HG03457 (cell line): Measurements from ENCODE around the gene TIGD1.
"Not testable (repeated sequence)": the region's sequence is repeated elsewhere in the genome, so short reads cannot be mapped to it uniquely, and the experiment has no call there.

Experiments used
- ATAC-seq: cut with Tn5 transposase; IDR thresholded peaks from one replicate; pipeline ENCODE4 v1.9.1; 2021; ENCODE audit warnings: moderate number of reproducible peaks; ENCODE audit not compliant: unreplicated experiment

Gene TIGD1

DNA sequence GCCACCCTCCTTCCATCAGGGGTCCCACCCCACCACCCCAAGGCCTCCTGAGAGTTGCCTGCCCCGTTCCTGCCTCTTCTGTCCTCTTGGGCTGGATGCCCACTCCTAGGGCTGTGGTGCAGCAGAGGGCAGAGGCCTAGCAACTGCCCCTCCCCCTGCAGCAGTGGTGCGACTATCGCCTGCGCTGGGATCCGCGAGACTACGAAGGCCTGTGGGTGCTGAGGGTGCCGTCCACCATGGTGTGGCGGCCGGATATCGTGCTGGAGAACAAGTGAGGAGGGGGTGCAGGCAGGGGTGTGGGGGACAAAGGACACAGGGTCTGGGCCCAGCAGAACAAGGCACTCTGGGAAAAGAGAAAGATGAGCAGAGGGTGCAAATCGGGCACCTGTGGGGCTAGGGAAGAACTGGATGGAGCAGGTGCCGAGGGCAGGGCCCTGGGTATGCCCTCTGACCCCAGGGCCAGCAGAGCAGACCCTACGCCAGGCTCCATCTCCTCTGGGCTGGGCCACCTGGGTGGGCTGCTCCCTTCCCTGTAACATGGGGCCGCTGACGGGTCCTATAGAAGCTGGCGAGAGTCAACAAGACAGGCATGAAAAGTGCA, 9.8 kb downstream of the TIGD1 start:
- no peak for ATAC-seq

DNA sequence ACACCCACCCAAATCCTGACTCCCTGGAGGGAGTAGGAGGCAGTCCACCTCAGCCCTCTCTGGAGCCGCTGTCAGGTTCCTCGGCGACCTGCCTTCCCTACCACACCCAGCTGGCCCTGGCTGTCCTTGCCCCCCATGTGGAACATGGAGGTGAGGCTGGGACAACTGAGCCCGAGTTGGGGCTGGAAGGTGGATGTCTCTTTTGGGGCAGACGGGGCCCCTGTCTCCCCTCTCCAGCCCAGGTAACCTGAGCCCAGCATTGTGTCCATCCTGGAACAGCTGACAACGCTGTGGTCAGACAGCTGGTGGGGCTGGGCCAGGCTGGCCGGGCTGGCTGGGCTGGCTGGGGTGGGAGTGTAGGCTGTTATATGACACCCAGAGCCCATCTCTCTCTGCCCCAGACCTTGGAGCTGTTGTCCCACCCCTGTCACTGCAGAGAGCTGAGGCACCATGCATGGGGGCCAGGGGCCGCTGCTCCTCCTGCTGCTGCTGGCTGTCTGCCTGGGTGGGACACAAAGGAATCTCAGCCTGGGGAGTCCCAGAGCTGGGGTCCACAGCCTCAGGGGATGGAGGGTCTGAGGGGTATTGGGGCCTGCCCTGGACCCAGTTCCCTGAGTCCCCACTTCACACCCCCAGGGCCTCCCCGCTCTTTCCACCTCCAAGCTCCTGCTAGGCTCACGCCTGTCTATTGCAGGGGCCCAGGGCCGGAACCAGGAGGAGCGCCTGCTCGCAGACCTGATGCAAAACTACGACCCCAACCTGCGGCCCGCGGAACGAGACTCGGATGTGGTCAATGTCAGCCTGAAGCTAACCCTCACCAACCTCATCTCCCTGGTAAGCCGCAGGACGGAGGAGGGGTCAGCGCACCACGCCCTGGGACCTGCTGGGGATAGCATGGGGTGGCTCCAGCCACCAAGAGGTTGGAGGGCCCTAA, 10.8 kb downstream of the TIGD1 start, which contains the start of gene CHRNG:
TSS of gene CHRNG (plus strand) at position 395 of the 934 bp plus-strand sequence. CDS start at position 451, 56 bp downstream.
- no peak for ATAC-seq

DNA sequence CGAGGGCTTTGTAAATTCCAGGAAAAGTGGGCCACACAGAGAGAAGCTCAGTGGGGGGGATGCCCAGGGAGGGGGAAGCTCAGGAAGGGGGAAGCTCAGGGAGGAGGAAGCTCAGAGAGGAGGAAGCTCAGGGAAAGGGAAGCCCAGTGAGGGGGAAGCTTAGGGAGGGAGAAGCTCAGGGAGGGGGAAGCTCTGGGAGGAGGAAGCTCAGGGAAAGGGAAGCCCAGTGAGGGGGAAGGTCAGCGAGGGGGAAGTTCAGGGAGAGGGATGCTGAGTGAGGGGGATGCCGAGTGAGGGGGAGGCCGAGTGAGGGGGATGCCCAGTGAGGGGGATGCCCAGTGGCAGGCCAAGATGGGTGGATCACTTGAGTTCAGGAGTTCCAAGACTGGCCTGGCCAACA, 11.7 kb downstream of the TIGD1 start:
- no peak for ATAC-seq

DNA sequence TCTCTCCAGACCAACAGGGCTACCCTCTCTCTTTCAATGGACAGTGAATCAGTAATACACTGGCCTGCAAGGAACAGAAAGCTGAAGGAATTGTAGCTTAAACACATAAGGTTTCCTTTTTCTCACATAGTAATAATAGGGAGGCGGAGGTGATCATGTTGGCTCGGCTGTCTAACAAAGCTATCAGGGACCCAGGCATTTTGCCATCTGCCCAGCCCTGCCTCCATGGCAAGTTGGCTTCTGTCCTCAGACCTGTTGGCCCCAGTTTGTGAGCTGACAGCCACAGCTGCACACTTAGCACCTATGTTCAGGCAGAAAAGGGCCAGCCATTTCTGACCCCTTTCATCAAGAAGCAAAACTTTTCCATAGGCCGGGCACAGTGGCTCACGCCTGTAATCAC, 12.9 kb downstream of the TIGD1 start:
- no peak for ATAC-seq

DNA sequence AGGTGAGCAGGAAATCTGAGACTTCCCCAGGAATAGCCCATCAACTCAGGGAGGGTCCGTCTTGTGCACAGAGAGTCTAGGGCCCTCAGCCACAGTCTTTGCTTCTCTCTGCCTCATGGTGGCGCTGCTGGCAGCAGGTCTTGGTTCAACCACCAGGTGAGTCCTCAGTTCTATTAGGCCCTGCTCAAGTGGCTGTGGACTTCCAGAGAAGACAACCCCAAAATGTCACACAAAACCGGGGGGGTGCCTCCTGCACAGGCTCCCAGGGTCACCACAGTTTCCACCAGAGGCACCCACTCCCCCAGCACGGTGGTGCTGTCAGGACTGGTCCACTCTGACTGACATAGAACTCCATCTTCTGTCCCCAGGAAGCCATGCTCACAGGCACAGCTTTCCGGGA, 13.3 kb downstream of the TIGD1 start:
- ATAC-seq = no peak

DNA sequence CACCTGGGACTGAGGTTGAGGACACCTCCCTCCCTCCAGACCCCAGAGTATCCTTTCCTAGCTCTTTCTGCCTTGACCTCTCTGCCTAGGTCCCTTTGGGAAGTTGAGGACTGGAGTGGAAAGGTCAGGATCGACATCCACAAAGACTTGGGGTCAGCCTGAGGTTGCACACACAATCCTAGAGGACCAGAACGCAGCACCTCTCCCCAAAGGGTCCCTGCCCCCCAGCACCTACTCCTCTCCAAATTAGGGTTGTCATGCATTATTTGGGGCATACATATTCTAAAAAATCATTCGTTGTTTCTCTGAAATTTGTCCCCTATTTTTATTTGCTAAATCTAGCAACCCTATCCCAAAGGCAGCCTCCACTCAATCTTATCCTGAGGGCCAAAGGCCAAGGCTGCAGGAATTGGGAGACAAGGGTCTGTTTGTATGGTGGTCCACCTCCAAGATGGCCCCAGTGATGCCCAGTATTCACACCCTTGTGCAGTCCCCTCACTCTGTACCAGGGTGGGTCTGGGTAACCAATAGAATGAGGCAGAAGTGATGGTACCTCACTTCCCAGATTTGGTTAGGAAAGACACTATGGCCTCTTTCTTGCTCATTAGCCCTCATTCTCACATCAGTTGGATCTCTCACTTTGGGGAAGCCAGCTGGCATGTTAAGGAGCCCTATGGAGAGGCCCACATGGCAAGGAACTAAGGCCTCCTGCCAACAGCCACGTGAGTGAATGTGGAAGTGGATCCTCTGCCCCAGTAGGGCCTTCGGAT, 14.4 kb downstream of the TIGD1 start:
- no peak for ATAC-seq

DNA sequence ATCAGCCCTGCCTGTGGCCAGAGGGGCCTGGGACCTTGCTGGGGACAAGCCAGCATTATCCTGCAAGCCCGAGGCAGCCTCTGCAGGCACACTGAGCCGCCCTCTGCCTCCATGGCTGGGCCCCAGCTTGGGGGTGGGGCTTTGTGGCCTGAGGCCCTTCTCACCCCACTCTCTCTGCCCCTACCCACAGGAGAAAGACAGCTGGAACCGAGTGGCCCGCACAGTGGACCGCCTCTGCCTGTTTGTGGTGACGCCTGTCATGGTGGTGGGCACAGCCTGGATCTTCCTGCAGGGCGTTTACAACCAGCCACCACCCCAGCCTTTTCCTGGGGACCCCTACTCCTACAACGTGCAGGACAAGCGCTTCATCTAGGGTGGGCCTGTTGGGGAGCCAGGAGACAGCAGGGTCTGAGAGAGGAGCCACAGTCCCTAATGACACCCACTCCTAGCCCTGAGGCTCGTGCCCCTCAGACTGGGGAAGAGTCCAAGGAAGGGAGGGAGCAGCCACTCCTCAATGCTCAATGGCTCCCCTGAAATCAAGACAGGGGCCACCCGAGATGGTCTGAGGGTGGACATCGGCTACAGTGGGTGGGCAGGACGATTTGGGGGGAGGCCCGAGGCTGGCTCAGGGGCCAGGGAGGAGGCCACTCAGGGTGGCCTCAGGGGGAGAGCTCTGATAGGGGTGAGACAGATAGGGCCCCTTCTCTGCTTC, 15.3 kb downstream of the TIGD1 start:
- ATAC-seq = no peak

DNA sequence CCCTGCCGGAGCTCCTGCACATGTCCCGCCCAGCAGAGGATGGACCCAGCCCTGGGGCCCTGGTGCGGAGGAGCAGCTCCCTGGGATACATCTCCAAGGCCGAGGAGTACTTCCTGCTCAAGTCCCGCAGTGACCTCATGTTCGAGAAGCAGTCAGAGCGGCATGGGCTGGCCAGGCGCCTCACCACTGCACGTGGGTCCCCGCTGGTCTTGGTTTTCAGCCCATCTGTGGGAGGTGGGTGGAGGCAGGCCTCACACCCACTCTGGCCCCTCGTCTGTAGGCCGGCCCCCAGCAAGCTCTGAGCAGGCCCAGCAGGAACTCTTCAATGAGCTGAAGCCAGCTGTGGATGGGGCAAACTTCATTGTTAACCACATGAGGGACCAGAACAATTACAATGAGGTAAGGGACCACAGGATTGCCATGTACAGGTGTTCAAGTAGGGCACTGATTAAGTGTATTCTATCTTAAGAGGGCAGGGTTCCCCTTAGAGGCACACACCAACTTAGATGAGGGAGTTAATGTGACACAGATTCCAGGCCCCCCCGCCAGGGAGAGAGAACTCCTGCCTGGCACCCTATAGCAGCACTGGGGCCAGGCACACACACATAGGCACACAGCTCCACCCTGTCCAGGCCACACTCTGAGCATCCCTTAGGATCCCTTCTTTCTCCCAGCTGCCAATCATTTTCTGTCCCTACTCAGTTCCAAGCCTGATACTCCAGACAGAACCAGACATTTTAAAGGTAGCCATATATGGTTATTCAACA, 16.2 kb downstream of the TIGD1 start:
- ATAC-seq = no peak

DNA sequence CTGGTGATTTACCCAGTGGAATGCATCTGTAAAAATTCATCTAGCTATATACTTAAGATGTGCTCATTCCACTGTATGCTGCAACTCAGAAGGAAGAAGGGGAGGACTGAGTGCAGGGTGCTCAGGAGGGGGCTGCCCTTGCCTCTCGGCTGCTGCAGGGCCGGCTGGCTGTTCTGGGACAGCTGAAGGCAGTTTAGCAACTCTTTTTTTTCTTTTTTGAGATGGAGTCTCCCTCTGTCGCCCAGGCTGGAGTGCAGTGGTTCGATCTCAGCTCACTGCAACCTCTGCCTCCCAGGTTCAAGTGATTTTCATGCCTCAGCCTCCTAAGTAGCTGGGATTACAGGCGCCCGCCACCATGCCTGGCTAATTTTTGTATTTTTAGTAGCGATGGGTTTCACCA, 17.5 kb downstream of the TIGD1 start:
- not testable (repeated sequence) for ATAC-seq

DNA sequence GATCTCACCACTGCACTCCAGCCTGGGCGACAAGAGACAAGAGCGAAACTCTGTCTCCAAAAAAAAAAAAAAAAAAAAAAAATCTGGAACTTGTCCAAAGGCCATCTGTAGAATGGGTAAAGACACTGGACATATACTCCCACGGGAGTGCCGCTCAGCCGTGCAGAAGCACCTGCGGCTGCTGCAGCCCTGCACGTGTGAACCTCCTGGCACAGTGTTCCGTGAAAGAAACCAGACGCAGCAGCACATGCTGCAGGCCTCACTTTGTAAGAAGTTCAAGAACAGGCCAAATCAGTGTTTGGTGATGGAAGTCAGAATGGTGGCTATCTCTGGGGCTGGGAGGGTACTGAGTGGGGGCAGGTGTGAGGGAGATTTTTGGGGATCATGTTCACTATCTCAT, 17.9 kb downstream of the TIGD1 start:
- ATAC-seq = no peak

DNA sequence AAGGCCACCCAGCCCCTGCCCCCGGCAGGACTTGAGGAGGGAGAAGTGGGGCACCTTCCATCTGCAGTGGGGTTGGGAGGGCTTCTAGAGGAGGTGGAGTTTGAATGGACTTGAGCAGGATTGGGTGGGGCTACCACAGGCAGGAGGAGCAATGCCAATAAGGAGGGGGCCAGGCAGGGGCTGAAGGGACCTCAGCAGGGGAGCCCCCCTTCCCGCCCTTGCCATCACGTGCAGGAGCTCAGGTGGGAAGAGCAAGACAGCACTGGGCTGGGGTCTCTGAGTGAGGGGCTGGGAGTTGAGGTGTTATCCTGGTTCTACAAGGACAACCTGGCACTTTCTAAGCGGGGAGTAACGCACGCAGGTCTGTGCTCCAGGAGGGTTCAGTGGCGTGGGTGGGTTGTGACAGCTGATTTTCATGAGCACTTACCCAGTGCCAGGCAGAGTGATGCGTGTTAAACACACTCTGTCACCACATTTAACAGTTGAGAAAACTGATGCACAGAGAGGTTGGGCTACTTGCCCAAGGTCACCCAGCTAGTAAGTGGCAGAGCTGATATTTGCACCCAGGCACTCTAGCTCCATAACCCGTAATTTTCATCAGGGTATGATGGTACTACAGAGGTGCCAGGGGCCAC, 19.6 kb downstream of the TIGD1 start:
- ATAC-seq = no peak

DNA sequence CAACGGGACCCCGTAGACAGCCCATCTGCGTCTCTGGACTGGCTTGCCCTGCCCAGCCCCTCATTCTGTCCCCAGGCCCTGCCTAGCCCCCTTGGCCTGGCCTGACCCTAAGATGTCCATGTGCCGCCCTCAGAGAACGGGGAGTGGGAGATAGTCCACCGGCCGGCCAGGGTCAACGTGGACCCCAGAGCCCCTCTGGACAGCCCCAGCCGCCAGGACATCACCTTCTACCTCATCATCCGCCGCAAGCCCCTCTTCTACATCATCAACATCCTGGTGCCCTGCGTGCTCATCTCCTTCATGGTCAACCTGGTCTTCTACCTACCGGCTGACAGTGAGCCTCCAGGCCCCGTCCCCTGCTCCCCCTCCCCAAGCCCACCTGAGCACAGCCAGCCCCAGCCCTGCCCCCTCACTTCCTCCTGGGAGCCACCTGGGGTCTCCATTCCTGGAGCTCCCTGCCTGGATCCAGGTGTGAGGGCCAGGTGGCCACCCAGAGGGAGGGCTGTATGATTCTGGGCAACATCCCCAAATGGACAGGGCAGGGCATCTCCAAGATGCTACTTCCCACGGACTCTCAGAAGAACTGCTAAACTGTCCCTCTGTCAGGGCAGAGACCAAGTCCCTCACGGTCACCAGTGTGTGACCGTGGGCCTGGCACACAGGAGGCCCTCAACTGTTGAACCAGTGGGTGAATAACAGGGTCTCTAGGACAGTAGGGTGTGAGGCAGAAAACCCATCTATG, 20.4 kb downstream of the TIGD1 start:
- no peak for ATAC-seq

DNA sequence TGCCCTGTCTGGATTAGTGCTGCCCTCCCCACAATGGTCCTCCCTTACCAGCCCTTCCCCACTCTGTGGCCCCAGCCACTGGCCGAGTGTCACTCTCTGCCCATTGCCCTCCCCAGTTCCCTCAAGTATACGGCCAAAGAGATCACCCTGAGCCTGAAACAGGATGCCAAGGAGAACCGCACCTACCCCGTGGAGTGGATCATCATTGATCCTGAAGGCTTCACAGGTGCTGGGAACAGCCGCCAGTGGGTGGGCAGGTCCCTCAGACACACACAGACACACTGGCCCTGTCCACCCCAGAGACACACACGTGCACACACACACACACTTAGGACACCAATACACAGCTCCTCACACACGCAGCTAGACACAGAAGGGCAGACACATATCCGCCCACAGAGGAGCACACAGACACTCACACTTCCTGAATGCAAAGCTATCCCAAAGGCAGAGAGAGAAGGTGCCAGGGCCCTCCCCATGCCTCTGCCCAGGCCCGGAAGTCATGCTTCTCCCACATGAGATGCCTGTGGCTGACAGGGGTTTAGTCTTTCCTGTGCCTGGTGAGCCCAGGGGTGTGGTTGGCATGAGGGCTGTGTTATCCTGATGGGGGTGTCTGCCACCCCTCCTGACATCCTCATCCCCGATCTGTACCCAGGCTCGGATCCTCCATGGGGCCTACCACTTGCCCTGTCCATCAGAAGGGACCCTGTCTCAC, 21.5 kb downstream of the TIGD1 start:
- no peak for ATAC-seq

DNA sequence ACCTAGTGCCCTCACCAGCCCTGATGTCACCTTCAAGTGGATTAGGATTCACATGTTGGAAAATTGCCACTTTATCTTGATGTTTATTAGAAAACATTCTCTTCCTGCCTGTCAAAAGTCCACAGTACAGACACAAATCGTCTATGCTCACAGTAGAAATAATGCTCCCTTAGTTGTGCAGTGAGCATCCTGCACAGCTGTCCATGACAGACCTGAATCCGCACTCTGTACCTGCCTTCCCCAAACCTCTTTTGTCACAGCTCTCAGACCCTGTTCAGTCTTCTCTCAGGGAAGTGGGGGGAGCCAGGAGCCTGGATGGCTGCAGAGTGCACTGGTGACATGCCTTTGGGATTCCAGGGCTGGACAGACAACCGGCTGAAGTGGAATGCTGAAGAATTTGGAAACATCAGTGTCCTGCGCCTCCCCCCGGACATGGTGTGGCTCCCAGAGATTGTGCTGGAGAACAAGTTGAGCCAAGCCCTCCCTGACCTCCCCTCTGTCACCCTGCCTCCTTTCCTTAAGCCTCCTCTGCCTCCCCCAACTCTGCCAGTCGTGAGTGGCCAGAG, 22.4 kb downstream of the TIGD1 start:
- ATAC-seq = no peak

DNA sequence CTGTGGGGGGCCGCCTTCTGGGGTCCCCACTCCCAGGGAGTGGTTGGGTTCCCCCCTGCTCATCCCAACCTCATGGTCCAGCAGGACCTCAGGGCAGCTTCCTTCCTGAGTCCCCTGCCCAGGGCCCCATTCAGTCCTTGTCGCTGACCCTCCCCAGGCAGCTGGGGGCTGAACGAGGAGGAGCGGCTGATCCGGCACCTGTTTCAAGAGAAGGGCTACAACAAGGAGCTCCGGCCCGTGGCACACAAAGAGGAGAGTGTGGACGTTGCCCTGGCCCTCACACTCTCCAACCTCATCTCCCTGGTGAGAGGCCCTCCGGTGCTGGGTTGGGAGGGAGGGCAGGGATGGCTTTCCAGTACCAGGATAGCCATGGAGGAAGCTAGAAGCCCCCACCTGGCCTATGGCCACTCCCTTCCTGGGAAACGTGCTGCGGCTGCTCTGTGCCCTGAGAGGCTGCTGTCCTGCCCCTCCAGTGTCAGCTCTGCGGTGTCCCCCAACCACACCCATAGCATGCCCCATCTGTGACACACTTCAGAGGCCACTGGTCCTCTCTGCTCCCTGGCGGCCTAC, 23.9 kb downstream of the TIGD1 start:
- ATAC-seq = no peak

DNA sequence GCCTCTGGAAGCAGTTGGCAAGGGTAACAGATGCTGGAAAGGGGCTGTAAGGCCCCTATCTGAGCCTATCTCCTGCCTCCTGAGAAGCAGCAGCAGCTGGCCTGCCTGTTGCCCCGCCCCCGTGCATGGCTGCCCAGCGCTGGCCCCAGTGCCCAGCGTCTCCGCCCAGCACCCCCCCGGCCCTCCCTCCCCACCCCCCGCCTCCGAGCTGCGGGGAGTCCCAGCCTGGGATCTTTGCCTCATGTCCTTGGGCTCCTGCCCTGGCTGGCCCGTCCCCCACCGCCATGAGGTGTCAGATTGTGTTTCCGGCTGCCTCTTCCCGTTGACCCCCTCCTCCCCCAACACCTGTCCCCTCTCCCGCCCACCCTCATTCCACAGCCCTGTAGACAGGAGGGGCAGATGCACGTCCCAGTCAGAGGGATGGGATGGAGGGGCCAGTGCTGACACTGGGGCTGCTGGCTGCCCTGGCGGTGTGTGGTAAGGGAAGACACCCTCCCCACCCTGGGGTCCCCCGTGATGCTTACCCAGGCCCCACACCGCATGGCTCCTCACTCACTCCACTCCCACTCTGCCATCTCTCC, 24.5 kb downstream of the TIGD1 start, which contains the start of gene CHRND:
TSS of gene CHRND (plus strand) at position 370 of the 581 bp plus-strand sequence. CDS start at position 426, 56 bp downstream.
- no peak for ATAC-seq

DNA sequence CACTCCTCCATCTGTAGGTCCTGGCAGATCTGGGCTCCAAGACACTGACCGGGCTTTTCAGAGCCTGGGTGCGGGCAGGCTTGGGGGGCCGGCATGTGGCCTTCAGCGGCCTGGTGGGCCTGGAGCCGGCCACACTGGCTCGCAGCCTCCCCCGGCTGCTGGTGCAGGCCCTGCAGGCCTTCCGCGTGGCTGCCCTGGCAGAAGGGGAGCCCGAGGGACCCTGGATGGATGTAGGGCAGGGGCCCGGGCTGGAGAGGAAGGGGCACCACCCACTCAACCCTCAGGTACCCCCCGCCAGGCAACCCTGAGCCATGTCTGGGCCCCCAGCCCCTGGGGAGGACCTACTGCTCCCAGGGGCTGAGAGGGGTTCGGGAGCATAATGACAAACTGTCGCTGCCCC, 25.2 kb downstream of the TIGD1 start:
- ATAC-seq = no peak
